D721Med (cell line): Measurements from ENCODE around the gene PPARGC1A.

Experiments
- DNase-seq: peaks from one replicate; pipeline ENCODE4 v3.0.0; 2011; ENCODE audit warnings: low spot score; ENCODE audit not compliant: insufficient read length
- FAIRE-seq: peaks from 2 replicates; lab custom pipeline; 2011; peaks lifted over from hg19 to GRCh38; lab: Jason Lieb, UNC
- TF ChIP-seq, protein P1 (sequence below): IDR thresholded peaks from 2 replicates; pipeline ENCODE4 v1.5.1; 2012; ENCODE audit warnings: mild to moderate bottlenecking, control low read depth; ENCODE audit not compliant: insufficient read depth; ENCODE audit errors: missing control alignments

Gene PPARGC1A

DNA sequence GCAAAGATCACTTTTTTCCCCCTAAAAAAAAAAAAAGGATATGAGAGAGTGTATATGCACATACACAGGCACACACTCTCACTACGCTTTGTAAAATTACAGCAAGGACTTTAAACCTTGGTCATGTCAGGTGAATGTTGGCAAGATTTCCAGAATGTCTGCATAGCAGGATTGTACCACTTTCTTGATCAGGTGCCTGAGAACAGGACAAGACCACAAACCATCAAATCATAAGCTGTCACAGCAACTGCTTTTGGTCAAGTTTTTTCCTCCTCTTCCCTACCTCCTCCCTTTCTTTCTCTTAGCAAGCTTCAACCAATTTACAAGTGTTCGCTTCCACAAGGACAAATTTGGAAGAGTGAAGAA lies 15.3 kb downstream of the PPARGC1A start:
- TF ChIP-seq, protein P1, sequence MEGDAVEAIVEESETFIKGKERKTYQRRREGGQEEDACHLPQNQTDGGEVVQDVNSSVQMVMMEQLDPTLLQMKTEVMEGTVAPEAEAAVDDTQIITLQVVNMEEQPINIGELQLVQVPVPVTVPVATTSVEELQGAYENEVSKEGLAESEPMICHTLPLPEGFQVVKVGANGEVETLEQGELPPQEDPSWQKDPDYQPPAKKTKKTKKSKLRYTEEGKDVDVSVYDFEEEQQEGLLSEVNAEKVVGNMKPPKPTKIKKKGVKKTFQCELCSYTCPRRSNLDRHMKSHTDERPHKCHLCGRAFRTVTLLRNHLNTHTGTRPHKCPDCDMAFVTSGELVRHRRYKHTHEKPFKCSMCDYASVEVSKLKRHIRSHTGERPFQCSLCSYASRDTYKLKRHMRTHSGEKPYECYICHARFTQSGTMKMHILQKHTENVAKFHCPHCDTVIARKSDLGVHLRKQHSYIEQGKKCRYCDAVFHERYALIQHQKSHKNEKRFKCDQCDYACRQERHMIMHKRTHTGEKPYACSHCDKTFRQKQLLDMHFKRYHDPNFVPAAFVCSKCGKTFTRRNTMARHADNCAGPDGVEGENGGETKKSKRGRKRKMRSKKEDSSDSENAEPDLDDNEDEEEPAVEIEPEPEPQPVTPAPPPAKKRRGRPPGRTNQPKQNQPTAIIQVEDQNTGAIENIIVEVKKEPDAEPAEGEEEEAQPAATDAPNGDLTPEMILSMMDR, result no peak
- FAIRE-seq, result no peak
- DNase-seq, result no peak

DNA sequence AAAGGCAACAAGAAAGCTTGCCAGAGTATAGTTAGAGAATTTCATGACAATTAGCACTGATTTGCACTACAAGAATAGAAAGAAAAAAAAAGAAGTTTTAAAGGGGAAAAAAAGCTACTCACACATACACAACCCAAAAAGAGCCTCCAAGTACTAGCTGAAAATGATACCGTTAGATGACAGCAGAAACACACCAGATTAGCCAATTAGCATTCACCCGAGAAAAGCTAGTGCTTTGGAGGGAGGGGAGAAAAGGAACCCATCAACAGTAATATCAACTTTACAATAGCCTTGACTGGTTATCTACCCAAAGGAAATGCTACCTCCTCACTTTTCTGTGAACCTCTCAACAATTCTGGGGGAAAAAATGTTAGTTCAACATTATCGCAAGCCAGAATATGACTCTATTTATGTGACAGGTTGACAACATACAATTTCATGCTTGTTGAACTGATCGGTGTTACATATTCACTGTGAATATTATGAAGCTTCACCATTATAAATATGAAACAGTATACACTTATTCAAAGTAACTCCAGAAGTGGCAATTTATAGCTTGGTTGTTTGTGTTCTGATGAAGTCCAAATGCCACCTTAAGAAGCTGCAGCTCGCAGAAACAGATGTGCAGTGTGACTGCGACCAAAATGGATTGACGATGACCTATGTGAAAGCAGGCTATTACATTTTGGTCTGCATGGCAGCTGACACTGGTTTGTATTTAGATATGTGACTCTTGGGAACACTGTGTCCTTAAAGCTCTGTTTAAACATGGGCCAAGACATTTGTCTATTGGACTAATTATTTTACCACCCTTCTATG lies 15.9 kb downstream of the PPARGC1A start:
- DNase-seq, result no peak
- TF ChIP-seq, protein P1, result no peak
- FAIRE-seq, result no peak

DNA sequence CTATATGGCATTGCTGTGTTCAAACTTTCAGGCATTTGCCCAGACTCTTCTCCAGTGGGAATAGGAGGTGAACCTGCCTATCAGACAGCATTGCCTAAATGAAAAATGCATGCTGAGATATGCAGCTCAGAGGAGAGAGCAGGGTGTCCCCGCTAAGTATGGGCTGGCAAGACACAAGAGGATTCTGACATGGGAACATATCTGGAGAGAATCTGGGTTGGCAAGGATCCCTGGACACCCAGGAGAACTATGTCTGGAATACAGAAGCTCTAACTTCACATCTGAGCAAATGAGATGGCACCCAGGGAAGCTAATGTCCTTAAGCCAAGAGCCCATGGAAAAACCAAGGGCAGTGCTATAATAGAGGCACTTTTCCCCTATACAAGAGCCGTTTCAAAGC lies 18.4 kb downstream of the PPARGC1A start:
- FAIRE-seq, result no peak
- DNase-seq, result no peak
- TF ChIP-seq, protein P1, result no peak

- peak; percentile 86 for FAIRE-seq
- DNase-seq, result no peak
- TF ChIP-seq, protein P1, result no peak
Measured at GRCh38 chr4:23866450-23867075, 23.3 kb downstream of the PPARGC1A start.

- TF ChIP-seq, protein P1, result no peak
- DNase-seq (no peak), FAIRE-seq (no peak)
Measured at GRCh38 chr4:23861897-23862296, 27.9 kb downstream of the PPARGC1A start.

DNA sequence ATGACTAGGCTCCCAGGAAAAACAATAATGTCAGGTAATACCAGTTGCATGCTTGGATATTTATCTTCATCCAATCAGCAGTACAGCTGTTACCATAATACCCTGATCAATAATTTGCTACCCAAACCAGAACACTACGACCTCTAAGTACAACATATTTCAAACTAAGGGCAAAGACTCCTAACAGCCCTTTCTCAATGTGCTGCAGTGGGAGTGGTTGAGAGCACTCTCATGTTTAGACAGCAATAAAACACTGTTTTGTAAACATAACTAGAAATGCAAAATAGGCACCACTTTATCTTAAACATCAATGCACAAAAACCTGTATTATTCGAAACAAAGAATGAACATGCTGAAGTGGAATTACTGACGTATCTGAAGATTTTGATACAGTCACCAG lies 28.9 kb downstream of the PPARGC1A start:
- no peak for FAIRE-seq
- TF ChIP-seq, protein P1, result no peak

GRCh38 chr4:23857367-23857959 lies 32.4 kb downstream of the PPARGC1A start:
- FAIRE-seq, result no peak

More for the DNA sequence above, 28.9 kb downstream of the PPARGC1A start:
- no peak for DNase-seq

More at GRCh38 chr4:23857367-23857959, 32.4 kb downstream of the PPARGC1A start:
- TF ChIP-seq, protein P1, result peak; percentile 26
- no peak for DNase-seq
